T-cell (primary cell): ENCODE results near the gene MAMDC4. TPM values are rescaled to one million over a fixed set of nuclear protein-coding genes. Genes with fewer than 3 reads are reported as not detected.
A peak's percentile ranks its signal among the peaks of the same experiment; 100 is the strongest.

Experiments used
- ATAC-seq, 4 experiments: fragments of 200-7000 bp in 3 of 4; fragments of 150-1000 bp in 1 of 4; cut with Tn5 transposase; replicated peaks in 1 of 4; 1 replicate in 3 of 4; 2 replicates in 1 of 4; pipeline ENCODE4 v1.10.0; 2021; ENCODE audit warnings: moderate library complexity in 3 of 4, mild to moderate bottlenecking in 2 of 4, moderate number of reproducible peaks in 1 of 4
- CTCF ChIA-PET, 2 donors: fragments of 300-600 bp; sonication (Branson Sonifier 250); formaldehyde crosslinking; loops; one replicate each; lab custom pipeline; 2022; ENCODE audit warnings: antibody characterized with exemption in 2 of 2; lab: Charles Lee
- POLR2A ChIA-PET, 2 donors: fragments of 300-600 bp; sonication (Branson Sonifier 250); formaldehyde crosslinking; loops; one replicate each; lab custom pipeline; 2022; ENCODE audit warnings: antibody characterized with exemption in 2 of 2; lab: Charles Lee
- DNase-seq, 35 experiments: peaks; one replicate each; pipeline versions ENCODE4 v3.0.0 to v3.0.0-alpha.2; 2013 to 2023
- H3K27ac ChIP-seq: one replicate; pipeline ENCODE4 v1.5.1; 2013; ENCODE audit warnings: low read length
- H3K27me3 ChIP-seq, 2 experiments: replicated peaks in 1 of 2; 1 replicate in 1 of 2; 2 replicates in 1 of 2; pipeline versions ENCODE4 v1.6.1 to v1.7.0; 2013; ENCODE audit warnings: low read length in 1 of 2, mixed read lengths in 1 of 2; ENCODE audit not compliant: control insufficient read depth in 2 of 2, insufficient read depth in 2 of 2; ENCODE audit errors: extremely low read depth in 1 of 2
- H3K36me3 ChIP-seq, 2 donors: 1 replicate in 1 of 2; 2 replicates in 1 of 2; pipeline versions ENCODE4 v1.6.1 to v1.7.0; 2013; ENCODE audit warnings: low read length in 1 of 2; ENCODE audit not compliant: control insufficient read depth in 2 of 2, insufficient read depth in 1 of 2; ENCODE audit errors: extremely low read depth in 1 of 2
- H3K4me1 ChIP-seq, 2 experiments: 1 replicate in 1 of 2; 2 replicates in 1 of 2; pipeline versions ENCODE4 v1.6.1 to v1.7.0; 2013; ENCODE audit warnings: low read length in 2 of 2, mixed read lengths in 1 of 2; ENCODE audit not compliant: insufficient read depth in 2 of 2, control insufficient read depth in 1 of 2; ENCODE audit errors: extremely low read depth in 1 of 2
- H3K4me3 ChIP-seq, 2 donors: 1 replicate in 1 of 2; 2 replicates in 1 of 2; pipeline versions ENCODE4 v1.5.1 to v1.7.0; 2013; ENCODE audit warnings: mild to moderate bottlenecking in 2 of 2, low read length in 1 of 2, moderate library complexity in 1 of 2; ENCODE audit not compliant: control insufficient read depth in 1 of 2; ENCODE audit errors: extremely low read depth in 1 of 2
- H3K9me3 ChIP-seq: 2 replicates; pipeline ENCODE4 v1.7.0; 2013
- H3K27ac Mint-ChIP-seq, 2 donors: one replicate each; pipeline ENCODE4 v1.8.0; 2020 to 2021; ENCODE audit warnings: mild to moderate bottlenecking in 2 of 2, mixed read lengths in 2 of 2
- H3K27me3 Mint-ChIP-seq, 2 donors: one replicate each; pipeline ENCODE4 v1.8.0; 2021 to 2022; ENCODE audit warnings: mixed read lengths in 2 of 2
- H3K36me3 Mint-ChIP-seq: one replicate; pipeline ENCODE4 v1.8.0; 2021; ENCODE audit warnings: mixed read lengths
- H3K4me1 Mint-ChIP-seq, 3 donors: one replicate each; pipeline ENCODE4 v1.8.0; 2020 to 2022; ENCODE audit warnings: mixed read lengths in 3 of 3, mild to moderate bottlenecking in 1 of 3
- H3K4me3 Mint-ChIP-seq, 3 donors: one replicate each; pipeline ENCODE4 v1.8.0; 2020 to 2022; ENCODE audit warnings: mild to moderate bottlenecking in 3 of 3, mixed read lengths in 3 of 3, moderate library complexity in 3 of 3
- H3K9me3 Mint-ChIP-seq, 3 donors: one replicate each; pipeline ENCODE4 v1.8.0; 2020 to 2022; ENCODE audit warnings: mixed read lengths in 3 of 3
- WGBS: methylation state at CpG from one replicate; pipeline ENCODE4 v1.1.5; 2013; ENCODE audit warnings: missing lambda C conversion rate; ENCODE audit not compliant: insufficient coverage; 5-methylcytosine and 5-hydroxymethylcytosine counted together
- total RNA-seq, 35 experiments: library from RNA in 6 of 35; stranded (reverse) in 6 of 35; fragments of 120-200 nt in 1 of 35; gene quantifications; one replicate each; pipeline versions ENCODE4 v1.2.1 to v1.2.4 and lab custom pipeline; 2013 to 2026

MAMDC4 gene
- total RNA-seq, 5 donors from 2014 or later (not counting 1 experiment from before 2014, with no cell fraction given), result 3.0 to 10.7 (median 7.1) TPM

DNA sequence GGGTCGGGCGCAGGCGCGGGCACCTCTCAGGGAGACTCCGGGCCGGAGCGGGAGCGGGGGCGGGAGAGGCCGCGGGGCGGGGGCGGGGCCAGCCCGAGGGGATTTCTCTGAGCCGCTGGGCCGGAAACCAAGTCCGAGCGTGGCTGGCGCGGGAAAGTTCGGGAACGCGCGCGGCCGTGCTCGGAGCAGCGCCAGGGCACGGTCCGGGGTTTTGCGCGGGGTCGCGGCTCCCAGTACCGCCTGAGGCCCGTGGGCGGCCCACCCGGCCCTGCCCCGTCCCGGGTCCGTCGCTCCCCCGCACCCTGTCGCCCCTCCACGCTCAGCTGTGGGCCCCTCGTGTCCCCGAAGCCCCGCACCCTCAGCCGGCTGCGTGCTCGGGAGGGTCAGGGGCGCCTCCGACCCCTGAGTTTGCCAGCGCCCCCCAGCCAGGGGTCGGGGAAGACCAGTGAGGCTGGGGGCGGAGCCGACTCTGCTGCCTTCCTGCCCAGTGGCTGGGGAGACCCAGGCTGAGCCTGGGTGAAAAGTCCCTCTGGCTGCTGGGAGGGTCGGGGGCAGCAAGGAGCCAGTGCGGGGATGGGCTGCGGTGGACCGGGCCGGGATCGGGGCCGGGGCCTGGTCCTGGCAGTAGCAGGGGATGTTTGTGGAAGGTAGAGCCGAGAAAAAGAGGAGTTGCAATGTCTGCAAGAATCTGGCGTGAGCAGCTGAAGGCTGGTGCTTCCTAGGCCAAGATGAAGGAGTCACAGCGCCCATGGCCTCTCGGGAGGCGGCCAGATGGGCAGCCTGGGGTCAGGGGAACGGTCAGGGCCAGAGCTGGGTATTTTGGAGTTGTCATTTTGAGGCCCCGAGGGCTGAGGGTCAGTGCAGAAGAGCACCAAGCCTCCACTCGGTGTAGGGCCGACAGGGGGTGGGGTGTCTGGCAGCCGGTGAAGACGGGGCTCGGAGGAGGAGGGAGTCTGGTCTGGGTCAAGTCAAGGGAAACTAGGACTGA, 34.8 kb downstream of the MAMDC4 start:
- Mint-ChIP-seq H3K36me3 (no peaks in the 10 kb centered on the region), H3K4me1 (peaks cover 15 to 44% (median 43%) of the 10 kb centered on the region in 3 donors), H3K9me3 (no peaks in the 10 kb centered on the region), H3K27me3 (no peaks in the 10 kb centered on the region), H3K4me3 (peak overlapping the region; percentile 83 to 84 (median 83)), H3K27ac (peak overlapping the region; percentile 77 to 91)
- under 1% methylated on average over 73 of the region's 76 CpGs for WGBS
- H3K36me3 ChIP-seq, result peaks cover 0 to 6% of the 10 kb centered on the region in 2 donors
- peak overlapping the region; percentile 84 for H3K27ac ChIP-seq
- H3K4me1 ChIP-seq, result peaks cover 6 to 51% of the 10 kb centered on the region in 2 experiments
- no peaks in the 10 kb centered on the region for H3K9me3 ChIP-seq
- H3K4me3 ChIP-seq, result peak overlapping the region; percentile 52 to 82
- no peaks in the 10 kb centered on the region for H3K27me3 ChIP-seq
- ATAC-seq (peak; percentile 44 to 54 (median 46)), DNase-seq (peak in 15 of 35 experiments; percentile 16 to 90 (median 64))
- POLR2A ChIA-PET, result no interaction called here
- CTCF ChIA-PET, result interaction anchor here in 1 of 2 donors (0.7 to 1.8 kb wide), 3 partner anchors 15 to 96 kb away, joined by 4 to 5 read pairs (median 4); partner anchors contain the start of gene TMEM141

DNA sequence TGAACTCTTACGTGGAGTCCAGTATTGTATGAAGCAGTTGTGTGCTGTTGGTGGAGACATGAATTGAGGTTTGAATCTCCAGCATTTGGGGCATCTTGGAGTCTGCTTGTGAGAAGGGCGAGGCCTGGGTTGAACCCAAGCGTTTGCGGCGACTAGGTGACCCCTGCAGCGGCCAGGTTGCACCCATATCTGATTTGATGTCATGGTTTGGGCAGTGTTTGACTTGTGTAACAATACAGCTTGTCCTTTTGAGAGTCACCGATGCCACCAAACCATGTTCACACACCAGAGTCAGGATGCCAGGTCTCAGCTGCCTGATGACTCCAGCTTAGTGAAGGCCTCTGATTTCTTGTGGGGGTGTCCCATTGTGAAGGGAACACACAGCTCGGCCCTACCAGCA, 36.3 kb downstream of the MAMDC4 start:
- Histone ChIP-seq H3K27ac (no peak overlapping the region), H3K36me3 (peaks cover 0 to 13% of the 10 kb centered on the region in 2 donors), H3K4me1 (peaks cover 3 to 38% of the 10 kb centered on the region in 2 experiments), H3K4me3 (no peak overlapping the region), H3K9me3 (no peaks in the 10 kb centered on the region), H3K27me3 (no peaks in the 10 kb centered on the region)
- ATAC-seq, result no peak
- H3K36me3 Mint-ChIP-seq, result no peaks in the 10 kb centered on the region
- H3K9me3 Mint-ChIP-seq, result no peaks in the 10 kb centered on the region
- H3K27ac Mint-ChIP-seq, result no peak overlapping the region
- H3K4me3 Mint-ChIP-seq, result peak overlapping the region in 1 of 3 donors; percentile 13
- 83% methylated on average over 7 of the region's 8 CpGs for WGBS
- CTCF ChIA-PET, result interaction anchor here in 1 of 2 donors (0.5 kb wide), 1 partner anchor 194 kb away, joined by 3 read pairs; no protein-coding TSS in a partner anchor
- POLR2A ChIA-PET, result no interaction called here
- H3K4me1 Mint-ChIP-seq, result peaks cover 6 to 38% (median 34%) of the 10 kb centered on the region in 3 donors
- no peak for DNase-seq
- H3K27me3 Mint-ChIP-seq, result no peaks in the 10 kb centered on the region

DNA sequence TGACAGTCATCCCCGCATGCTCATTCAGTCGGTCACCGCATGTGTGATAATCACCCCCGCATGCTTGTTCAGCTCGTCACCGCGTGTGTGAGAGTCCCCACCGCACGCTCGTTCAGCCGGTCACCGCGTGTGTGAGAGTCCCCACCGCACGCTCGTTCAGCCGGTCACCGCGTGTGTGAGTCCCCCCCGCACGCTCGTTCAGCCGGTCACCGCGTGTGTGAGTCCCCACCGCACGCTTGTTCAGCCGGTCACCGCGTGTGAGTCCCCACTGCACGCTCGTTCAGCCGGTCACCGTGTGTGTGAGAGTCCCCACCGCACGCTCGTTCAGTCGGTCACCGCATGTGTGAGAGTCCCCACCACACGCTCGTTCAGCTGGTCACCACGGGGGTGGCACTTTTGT, 37.7 kb downstream of the MAMDC4 start:
- no peak overlapping the region for H3K27ac ChIP-seq
- ATAC-seq (no peak), DNase-seq (no peak)
- ChIA-PET CTCF (interaction anchor here in 1 of 2 donors (0.7 kb wide), 1 partner anchor 86 kb away, joined by 3 read pairs; no protein-coding TSS in a partner anchor), POLR2A (no interaction called here)
- peaks cover 12 to 44% (median 41%) of the 10 kb centered on the region in 3 donors for H3K4me1 Mint-ChIP-seq
- 98% methylated on average over 38 of the region's 42 CpGs for WGBS
- H3K4me3 Mint-ChIP-seq, result no peak overlapping the region
- peaks cover 0 to 20% of the 10 kb centered on the region in 2 donors for H3K36me3 ChIP-seq
- H3K27me3 Mint-ChIP-seq, result no peaks in the 10 kb centered on the region
- H3K9me3 ChIP-seq, result no peaks in the 10 kb centered on the region
- no peak overlapping the region for H3K4me3 ChIP-seq
- H3K27me3 ChIP-seq, result no peaks in the 10 kb centered on the region
- no peaks in the 10 kb centered on the region for H3K9me3 Mint-ChIP-seq
- H3K27ac Mint-ChIP-seq, result no peak overlapping the region
- H3K36me3 Mint-ChIP-seq, result peaks cover 8% of the 10 kb centered on the region
- H3K4me1 ChIP-seq, result peaks cover 3 to 39% of the 10 kb centered on the region in 2 experiments

DNA sequence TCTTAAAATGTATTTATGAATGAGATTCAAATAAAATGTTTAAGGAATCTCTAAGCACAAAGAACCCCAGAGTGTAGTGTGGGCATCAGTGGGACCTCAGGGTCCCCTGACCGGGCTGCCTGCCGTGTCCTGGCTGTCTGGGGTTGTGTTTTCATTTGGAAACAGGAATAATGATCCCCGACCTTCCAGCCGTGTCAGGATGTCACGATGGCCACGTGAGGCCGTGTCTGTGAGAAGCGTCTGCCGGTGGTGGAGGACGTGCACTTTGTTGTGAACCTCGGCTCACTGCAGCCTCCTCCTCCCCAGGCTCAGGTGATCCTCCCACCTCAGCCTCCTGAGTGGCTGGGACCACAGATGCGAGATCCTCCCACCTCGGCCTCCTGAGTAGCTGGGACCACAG, 38.5 kb downstream of the MAMDC4 start:
- Histone ChIP-seq H3K4me3 (no peak overlapping the region), H3K36me3 (peaks cover 0 to 21% of the 10 kb centered on the region in 2 donors), H3K4me1 (peaks cover 3 to 33% of the 10 kb centered on the region in 2 experiments), H3K9me3 (no peaks in the 10 kb centered on the region), H3K27ac (no peak overlapping the region), H3K27me3 (no peaks in the 10 kb centered on the region)
- Mint-ChIP-seq H3K27me3 (no peaks in the 10 kb centered on the region), H3K9me3 (no peaks in the 10 kb centered on the region), H3K4me3 (no peak overlapping the region), H3K36me3 (peaks cover 8% of the 10 kb centered on the region), H3K4me1 (peaks cover 12 to 42% (median 38%) of the 10 kb centered on the region in 3 donors), H3K27ac (no peak overlapping the region)
- WGBS, result 93% methylated on average over 13 of the region's 13 CpGs
- POLR2A ChIA-PET, result no interaction called here
- no peak for DNase-seq
- CTCF ChIA-PET, result no interaction called here
- ATAC-seq, result no peak

DNA sequence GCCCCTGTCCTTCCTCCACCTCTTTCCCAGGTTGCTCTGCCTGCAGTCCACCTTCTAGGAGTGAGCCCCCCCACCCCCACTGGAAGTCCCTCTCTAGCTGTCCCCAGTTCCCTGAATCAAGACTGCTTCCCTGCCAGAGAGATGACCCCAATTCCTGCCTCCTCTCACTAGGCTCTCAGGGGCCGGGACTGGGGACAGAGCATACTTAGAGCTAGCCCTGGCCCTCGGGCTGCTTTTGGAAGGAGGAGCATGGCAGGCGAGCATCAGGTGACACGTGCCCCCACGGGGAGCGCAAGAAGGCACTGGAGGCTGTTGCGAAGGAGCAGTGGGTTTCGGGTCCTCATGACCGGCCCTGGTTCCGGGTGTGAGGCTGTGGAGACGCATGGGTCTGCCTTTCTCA, 43.9 kb downstream of the MAMDC4 start:
- Mint-ChIP-seq H3K27ac (no peak overlapping the region), H3K9me3 (no peaks in the 10 kb centered on the region), H3K4me1 (peaks cover 17 to 33% (median 25%) of the 10 kb centered on the region in 3 donors), H3K27me3 (no peaks in the 10 kb centered on the region), H3K4me3 (no peak overlapping the region), H3K36me3 (peaks cover 18% of the 10 kb centered on the region)
- no peak overlapping the region for H3K4me3 ChIP-seq
- no peaks in the 10 kb centered on the region for H3K27me3 ChIP-seq
- WGBS, result 86% methylated on average over 10 of the region's 11 CpGs
- ATAC-seq, result no peak
- H3K9me3 ChIP-seq, result no peaks in the 10 kb centered on the region
- ChIA-PET POLR2A (interaction anchor here in 1 of 2 donors (0.5 kb wide), 1 partner anchor 213 kb away, joined by 3 read pairs; no protein-coding TSS in a partner anchor), CTCF (no interaction called here)
- no peak overlapping the region for H3K27ac ChIP-seq
- H3K4me1 ChIP-seq, result peaks cover 0 to 23% of the 10 kb centered on the region in 2 experiments
- H3K36me3 ChIP-seq, result peaks cover 0 to 45% of the 10 kb centered on the region in 2 donors
- no peak for DNase-seq

DNA sequence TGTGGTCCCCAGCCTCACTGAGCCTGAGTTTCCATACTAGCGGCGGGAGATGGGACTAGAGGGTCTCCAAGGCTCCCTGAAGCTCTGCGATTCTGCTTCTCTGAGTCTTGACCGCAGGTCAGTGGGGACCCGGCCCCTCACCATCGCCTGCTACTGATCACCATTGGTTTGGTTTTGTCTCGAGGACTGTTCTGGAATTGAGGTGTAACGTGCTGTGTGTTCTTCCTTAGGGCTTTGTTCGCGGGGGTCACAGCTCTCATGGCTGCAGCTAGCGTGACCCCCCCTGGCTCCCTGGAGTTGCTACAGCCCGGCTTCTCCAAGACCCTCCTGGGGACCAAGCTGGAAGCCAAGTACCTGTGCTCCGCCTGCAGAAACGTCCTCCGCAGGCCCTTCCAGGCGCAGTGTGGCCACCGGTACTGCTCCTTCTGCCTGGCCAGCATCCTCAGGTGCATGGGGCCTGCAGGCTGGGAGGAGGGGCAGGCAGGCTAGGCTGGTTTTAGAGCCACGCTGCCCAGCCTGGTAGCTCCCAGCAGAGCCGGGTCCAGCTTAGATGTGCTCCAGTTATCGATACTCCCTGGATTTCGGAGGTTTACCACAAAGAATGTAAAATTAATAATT, 46.4 kb downstream of the MAMDC4 start:
- H3K27ac ChIP-seq, result no peak overlapping the region
- CTCF ChIA-PET, result no interaction called here
- 98% methylated on average over 18 of the region's 21 CpGs for WGBS

More for the DNA sequence above, 46.4 kb downstream of the MAMDC4 start:
- H3K27me3 Mint-ChIP-seq, result no peaks in the 10 kb centered on the region
- H3K4me3 ChIP-seq, result no peak overlapping the region
- no peaks in the 10 kb centered on the region for H3K9me3 Mint-ChIP-seq
- no peaks in the 10 kb centered on the region for H3K9me3 ChIP-seq
- no peaks in the 10 kb centered on the region for H3K27me3 ChIP-seq
- H3K36me3 ChIP-seq, result peaks cover 0 to 39% of the 10 kb centered on the region in 2 donors
- peaks cover 18 to 46% of the 10 kb centered on the region in 2 experiments for H3K4me1 ChIP-seq
- peaks cover 18% of the 10 kb centered on the region for H3K36me3 Mint-ChIP-seq
- POLR2A ChIA-PET, result no interaction called here
- DNase-seq, result no peak
- no peak overlapping the region for H3K4me3 Mint-ChIP-seq
- H3K27ac Mint-ChIP-seq, result peak overlapping the region in 1 of 2 donors; percentile 49
- no peak for ATAC-seq
- peaks cover 40 to 49% (median 44%) of the 10 kb centered on the region in 3 donors for H3K4me1 Mint-ChIP-seq
